Measurements from ENCODE around the gene OXSR1.

DNA sequence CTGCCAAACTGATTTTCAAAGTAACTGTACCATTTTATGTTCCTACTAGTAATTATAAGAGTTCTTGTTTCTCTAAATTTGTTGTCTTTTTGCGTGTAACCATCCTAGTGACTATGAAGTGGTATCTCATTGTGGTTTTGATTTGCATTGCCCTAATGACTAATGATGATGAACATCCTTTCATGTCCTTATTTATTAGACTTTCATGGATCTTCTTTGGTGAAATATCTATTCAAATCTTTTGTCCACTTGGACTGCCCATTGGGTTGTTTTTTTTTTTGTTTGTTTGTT is 3.6 kb downstream of the OXSR1 start:
- TF ChIP-seq, protein P1, sequence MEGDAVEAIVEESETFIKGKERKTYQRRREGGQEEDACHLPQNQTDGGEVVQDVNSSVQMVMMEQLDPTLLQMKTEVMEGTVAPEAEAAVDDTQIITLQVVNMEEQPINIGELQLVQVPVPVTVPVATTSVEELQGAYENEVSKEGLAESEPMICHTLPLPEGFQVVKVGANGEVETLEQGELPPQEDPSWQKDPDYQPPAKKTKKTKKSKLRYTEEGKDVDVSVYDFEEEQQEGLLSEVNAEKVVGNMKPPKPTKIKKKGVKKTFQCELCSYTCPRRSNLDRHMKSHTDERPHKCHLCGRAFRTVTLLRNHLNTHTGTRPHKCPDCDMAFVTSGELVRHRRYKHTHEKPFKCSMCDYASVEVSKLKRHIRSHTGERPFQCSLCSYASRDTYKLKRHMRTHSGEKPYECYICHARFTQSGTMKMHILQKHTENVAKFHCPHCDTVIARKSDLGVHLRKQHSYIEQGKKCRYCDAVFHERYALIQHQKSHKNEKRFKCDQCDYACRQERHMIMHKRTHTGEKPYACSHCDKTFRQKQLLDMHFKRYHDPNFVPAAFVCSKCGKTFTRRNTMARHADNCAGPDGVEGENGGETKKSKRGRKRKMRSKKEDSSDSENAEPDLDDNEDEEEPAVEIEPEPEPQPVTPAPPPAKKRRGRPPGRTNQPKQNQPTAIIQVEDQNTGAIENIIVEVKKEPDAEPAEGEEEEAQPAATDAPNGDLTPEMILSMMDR (IDR thresholded peaks at IDR 0.05): no peak
- no peak for TF ChIP-seq POLR2AphosphoS5 (IDR thresholded peaks at IDR 0.05)
- no peak for TF ChIP-seq EP300 (IDR thresholded peaks at IDR 0.05)
- no peak for TF ChIP-seq POLR2A (IDR thresholded peaks at IDR 0.05; ENCODE audit: low read depth)

Measured in esophagus muscularis mucosa (tissue), 4 donors.